ENCODE results near the gene PAPOLA. TPM values are rescaled to one million over a fixed set of nuclear protein-coding genes. Genes with fewer than 3 reads are reported as not detected.

PAPOLA gene
- total RNA-seq, 4 donors from 2014 or later: 106 to 357 (median 257) TPM

Other genes starting within 250 kb of the PAPOLA start
- 1 to 10 TPM in 1 of 4 donors, under 1 TPM in 1, not detected in 2; 0.83 to 3.7 TPM for gene BDKRB1, start 246.2 kb upstream of the PAPOLA start, total RNA-seq
- gene ATG2B, start 139.0 kb upstream of the PAPOLA start, total RNA-seq: 10 to 100 TPM; 17.1 to 56.6 (median 41.6) TPM
- gene GSKIP, start 138.9 kb upstream of the PAPOLA start, total RNA-seq: 10 to 100 TPM; 11.5 to 33.0 (median 15.7) TPM
- 1 to 10 TPM in 2 of 4 donors, under 1 TPM in 1, not detected in 1; 0.29 to 9.7 (median 1.8) TPM for gene AK7, start 110.3 kb upstream of the PAPOLA start, total RNA-seq